Measurements from ENCODE around the gene CYP2D6. TPM values are rescaled to one million over a fixed set of nuclear protein-coding genes. Genes with fewer than 3 reads are reported as not detected.

The CYP2D6 gene
- total and polyA plus RNA-seq, 2 of the 8 experiments (the other 6 are each of a cell fraction or from before 2014, with no cell fraction given), result 0.93 to 1.7 TPM

GRCh38 chr22:42132457-42132856 lies 1.8 kb upstream of the CYP2D6 start:
- no peak overlapping the region for H2AFZ ChIP-seq (ENCODE audit: low read length)
- no peaks in the 10 kb centered on the region for H3K79me1 ChIP-seq (ENCODE audit: low read depth, low read length)
- no peak overlapping the region for H3K4ac ChIP-seq (replicated peaks; ENCODE audit: insufficient read length, low read depth, low read length)
- 83% methylated on average over 10 of the region's 13 CpGs; no CpG with 5 or more reads in 1 of the 2 experiments for WGBS, 2 experiments (ENCODE audit: extremely low coverage in 1 of 2, insufficient coverage in 1 of 2, insufficient read length in 1 of 2, insufficient replicate concordance in 2 of 2, low coverage in 1 of 2, low lambda C conversion rate in 2 of 2, missing lambda C conversion rate in 1 of 2)
- no peaks in the 10 kb centered on the region for H3K4me1 ChIP-seq (replicated peaks in 1 of 4; ENCODE audit: control insufficient read depth in 3 of 4, insufficient read depth in 4 of 4, low read length in 3 of 4)
- H3K23ac ChIP-seq (ENCODE audit: insufficient read length), result no peak overlapping the region
- no peaks in the 10 kb centered on the region for H3K27me3 ChIP-seq (replicated peaks in 1 of 4; ENCODE audit: control insufficient read depth in 3 of 4, extremely low read depth in 1 of 4, insufficient read depth in 3 of 4, low read length in 3 of 4)
- H2BK120ac ChIP-seq (replicated peaks; ENCODE audit: low read depth, low read length), result no peak overlapping the region
- no peak overlapping the region for H3K4me2 ChIP-seq (ENCODE audit: insufficient read depth in 1 of 2, low read depth in 2 of 2, low read length in 2 of 2)
- no peaks in the 10 kb centered on the region; a peak in 1 of 4 replicates for H3K9me3 ChIP-seq (ENCODE audit: insufficient read depth in 2 of 2, low read depth in 1 of 2, low read length in 1 of 2)
- no peak overlapping the region for H3K4me3 ChIP-seq (ENCODE audit: extremely low read depth in 1 of 4, insufficient read depth in 2 of 4, low read depth in 3 of 4, low read length in 4 of 4)
- H4K8ac ChIP-seq (ENCODE audit: extremely low read depth, insufficient read depth, low read length), result no peak overlapping the region
- TF ChIP-seq RAD21 (IDR thresholded peaks at IDR 0.05 in 1 of 2, conservative IDR thresholded peaks at IDR 0.05 in 1 of 2; ENCODE audit: low read depth in 2 of 2, low read length in 2 of 2), result peak in 1 of 2 experiments; percentile 3; a peak in 1 of 4 replicates
- no peak for TF ChIP-seq ASH2L (IDR thresholded peaks at IDR 0.05; ENCODE audit: low read length)
- no peak for DNase-seq (ENCODE audit: low read depth in 1 of 2, low spot score in 2 of 2)
- H3K79me2 ChIP-seq (ENCODE audit: control insufficient read depth in 1 of 2, insufficient read depth in 2 of 2, low read length in 2 of 2), result no peaks in the 10 kb centered on the region
- no peak overlapping the region for H2BK15ac ChIP-seq (ENCODE audit: low read length)
- CTCF ChIA-PET (ENCODE audit: partially characterized antibody), result no interaction called here
- H2BK20ac ChIP-seq (ENCODE audit: low read length), result no peak overlapping the region
- POLR2A ChIA-PET (ENCODE audit: partially characterized antibody), result no interaction called here
- no peak overlapping the region for H3K27ac ChIP-seq (ENCODE audit: low read depth, low read length)
- H2BK5ac ChIP-seq (ENCODE audit: low read depth, low read length), result no peak overlapping the region
- H3K56ac ChIP-seq (replicated peaks; ENCODE audit: insufficient read length, low read depth, low read length), result no peak overlapping the region
- H3K36me3 ChIP-seq (ENCODE audit: control insufficient read depth in 2 of 4, insufficient read depth in 4 of 4, low read length in 3 of 4), result no peaks in the 10 kb centered on the region
- H3K23me2 ChIP-seq (ENCODE audit: low read depth, low read length), result no peaks in the 10 kb centered on the region
- no peaks in the 10 kb centered on the region for H4K20me1 ChIP-seq (replicated peaks in 1 of 2; ENCODE audit: control insufficient read depth in 1 of 2, insufficient read depth in 2 of 2, low read length in 2 of 2)
- no peak overlapping the region for H4K91ac ChIP-seq (replicated peaks; ENCODE audit: insufficient read length, low read length)
- H3K9ac ChIP-seq (replicated peaks in 1 of 4; ENCODE audit: extremely low read depth in 1 of 4, low read depth in 3 of 4, low read length in 3 of 4), result no peak overlapping the region
- H3K14ac ChIP-seq (ENCODE audit: insufficient read length), result no peak overlapping the region
- H3K18ac ChIP-seq (ENCODE audit: extremely low read depth, low read length), result no peak overlapping the region
- H2BK12ac ChIP-seq (ENCODE audit: low read depth, low read length), result no peak overlapping the region
- no peak overlapping the region for H2AK5ac ChIP-seq (ENCODE audit: low read depth, low read length)
- H4K5ac ChIP-seq (ENCODE audit: insufficient read length, low read depth, low read length), result no peak overlapping the region
- FAIRE-seq, result no peak

Data from H1 (cell line).